Brain microvascular endothelial cell (primary cell): ENCODE results near the gene NRK.

Experiments
- DNase-seq: peaks from one replicate; pipeline ENCODE4 v3.0.0-alpha.2; 2020
- H3K27ac ChIP-seq: fragments of 250-450 bp; sonication (Bioruptor Pico); 2 replicates; pipeline ENCODE4 v1.5.1; 2020; ENCODE audit warnings: mild to moderate bottlenecking, moderate library complexity
- H3K27me3 ChIP-seq: fragments of 250-450 bp; sonication (Bioruptor Pico); replicated peaks from 2 replicates; pipeline ENCODE4 v1.5.1; 2020; ENCODE audit warnings: mild to moderate bottlenecking
- H3K36me3 ChIP-seq: fragments of 250-450 bp; sonication (Bioruptor Pico); replicated peaks from 2 replicates; pipeline ENCODE4 v1.5.1; 2020; ENCODE audit warnings: mild to moderate bottlenecking
- H3K4me3 ChIP-seq: 2 replicates; pipeline ENCODE4 v1.5.1; 2011; ENCODE audit warnings: low read depth, mild to moderate bottlenecking, control low read depth, low read length, moderate library complexity
- in situ Hi-C: cut with HindIII; loops from 2 replicates; pipeline ENCODE4 v1.10.0; 2017; ENCODE audit warnings: low sequenced_read_pairs, low pct_ligation_motif_present
- TF ChIP-seq, protein P1 (sequence below): IDR thresholded peaks from 2 replicates; pipeline ENCODE4 v1.5.1; 2011; ENCODE audit warnings: low read depth, mild to moderate bottlenecking, moderate library complexity, low read length, control low read depth, inconsistent platforms; ENCODE audit errors: missing control alignments

NRK gene

DNA sequence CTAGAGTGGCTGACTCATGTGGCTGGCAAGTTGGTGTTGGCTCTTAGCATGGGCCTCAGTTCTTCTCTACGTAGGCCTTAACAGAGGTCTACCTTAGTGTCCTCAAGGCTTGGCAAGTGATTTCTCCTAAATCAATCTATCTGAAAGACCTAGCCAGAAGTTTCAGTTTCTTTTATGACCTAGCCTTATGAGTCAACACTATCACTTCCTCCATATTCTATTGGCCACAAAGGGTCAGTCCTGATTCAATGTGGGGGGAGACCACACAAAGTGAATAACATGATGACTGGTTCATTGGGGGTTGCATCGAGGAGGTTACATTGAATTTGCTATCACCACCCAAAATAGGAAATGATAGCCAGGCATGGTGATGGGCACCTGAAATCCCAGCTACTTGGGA lies 5.8 kb upstream of the NRK start:
- in situ Hi-C loops: no loop called here
- no peaks in the 10 kb centered on the region for H3K27me3 ChIP-seq
- no peak overlapping the region for H3K4me3 ChIP-seq
- TF ChIP-seq, protein P1, sequence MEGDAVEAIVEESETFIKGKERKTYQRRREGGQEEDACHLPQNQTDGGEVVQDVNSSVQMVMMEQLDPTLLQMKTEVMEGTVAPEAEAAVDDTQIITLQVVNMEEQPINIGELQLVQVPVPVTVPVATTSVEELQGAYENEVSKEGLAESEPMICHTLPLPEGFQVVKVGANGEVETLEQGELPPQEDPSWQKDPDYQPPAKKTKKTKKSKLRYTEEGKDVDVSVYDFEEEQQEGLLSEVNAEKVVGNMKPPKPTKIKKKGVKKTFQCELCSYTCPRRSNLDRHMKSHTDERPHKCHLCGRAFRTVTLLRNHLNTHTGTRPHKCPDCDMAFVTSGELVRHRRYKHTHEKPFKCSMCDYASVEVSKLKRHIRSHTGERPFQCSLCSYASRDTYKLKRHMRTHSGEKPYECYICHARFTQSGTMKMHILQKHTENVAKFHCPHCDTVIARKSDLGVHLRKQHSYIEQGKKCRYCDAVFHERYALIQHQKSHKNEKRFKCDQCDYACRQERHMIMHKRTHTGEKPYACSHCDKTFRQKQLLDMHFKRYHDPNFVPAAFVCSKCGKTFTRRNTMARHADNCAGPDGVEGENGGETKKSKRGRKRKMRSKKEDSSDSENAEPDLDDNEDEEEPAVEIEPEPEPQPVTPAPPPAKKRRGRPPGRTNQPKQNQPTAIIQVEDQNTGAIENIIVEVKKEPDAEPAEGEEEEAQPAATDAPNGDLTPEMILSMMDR: no peak
- no peaks in the 10 kb centered on the region for H3K36me3 ChIP-seq
- no peak overlapping the region for H3K27ac ChIP-seq
- no peak for DNase-seq

- no peaks in the 10 kb centered on the region for H3K27me3 ChIP-seq
- no peak overlapping the region for H3K4me3 ChIP-seq
- no peaks in the 10 kb centered on the region for H3K36me3 ChIP-seq
- in situ Hi-C loops: no loop called here
- no peak overlapping the region for H3K27ac ChIP-seq
- no peak for DNase-seq
- TF ChIP-seq, protein P1: no peak
These were observed 2.1 kb upstream of the NRK start for GRCh38 chrX:105820247-105820646.

- H3K27me3 ChIP-seq: no peaks in the 10 kb centered on the region
- peak; percentile 17 for DNase-seq
- no peaks in the 10 kb centered on the region for H3K36me3 ChIP-seq
- in situ Hi-C loops: no loop called here
- H3K27ac ChIP-seq: no peak overlapping the region
- TF ChIP-seq, protein P1: no peak
- H3K4me3 ChIP-seq: peak overlapping the region; percentile 62
These were observed 743 bp upstream of the NRK start for GRCh38 chrX:105821471-105822121.

- TF ChIP-seq, protein P1: no peak
- DNase-seq: no peak
- H3K4me3 ChIP-seq: peak overlapping the region; percentile 62
- H3K27ac ChIP-seq: no peak overlapping the region
- no peaks in the 10 kb centered on the region for H3K27me3 ChIP-seq
- H3K36me3 ChIP-seq: no peaks in the 10 kb centered on the region
- in situ Hi-C loops: no loop called here
These were observed 735 bp downstream of the NRK start for GRCh38 chrX:105823092-105823455.

DNA sequence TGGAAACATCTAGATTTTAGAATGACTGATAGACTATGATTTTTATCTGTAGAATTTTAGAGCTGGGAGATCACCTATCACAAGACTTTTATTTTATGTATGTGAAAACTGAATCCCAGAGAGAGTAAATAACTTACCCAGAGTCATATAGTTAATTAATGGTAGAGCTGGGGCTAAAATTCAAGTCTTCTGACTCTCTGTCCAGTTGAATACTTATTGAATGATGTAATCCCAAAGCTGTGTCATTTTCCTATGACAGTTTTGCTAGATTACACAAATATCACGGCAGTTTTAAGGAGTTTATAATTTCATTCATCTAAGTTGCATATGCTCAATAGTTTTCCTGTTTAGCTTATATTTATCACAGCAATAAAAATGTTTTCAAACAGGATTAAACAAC lies 6.7 kb downstream of the NRK start:
- in situ Hi-C loops: no loop called here
- no peak for DNase-seq
- H3K27ac ChIP-seq: no peak overlapping the region
- H3K27me3 ChIP-seq: no peaks in the 10 kb centered on the region
- H3K36me3 ChIP-seq: no peaks in the 10 kb centered on the region
- H3K4me3 ChIP-seq: no peak overlapping the region
- TF ChIP-seq, protein P1: no peak

- no peak overlapping the region for H3K4me3 ChIP-seq
- peak; percentile 89 for DNase-seq
- TF ChIP-seq, protein P1: no peak
- no peak overlapping the region for H3K27ac ChIP-seq
- no peaks in the 10 kb centered on the region for H3K36me3 ChIP-seq
- no peaks in the 10 kb centered on the region for H3K27me3 ChIP-seq
- in situ Hi-C loops: no loop called here
These were observed 14.9 kb downstream of the NRK start for GRCh38 chrX:105837232-105837631.
